ENCODE measurements around the gene EIPR1. TPM values are rescaled to one million over a fixed set of nuclear protein-coding genes. Genes with fewer than 3 reads are reported as not detected.

Gene EIPR1
- total RNA-seq, 1 experiment from 2014 or later: 40.4 TPM

DNA sequence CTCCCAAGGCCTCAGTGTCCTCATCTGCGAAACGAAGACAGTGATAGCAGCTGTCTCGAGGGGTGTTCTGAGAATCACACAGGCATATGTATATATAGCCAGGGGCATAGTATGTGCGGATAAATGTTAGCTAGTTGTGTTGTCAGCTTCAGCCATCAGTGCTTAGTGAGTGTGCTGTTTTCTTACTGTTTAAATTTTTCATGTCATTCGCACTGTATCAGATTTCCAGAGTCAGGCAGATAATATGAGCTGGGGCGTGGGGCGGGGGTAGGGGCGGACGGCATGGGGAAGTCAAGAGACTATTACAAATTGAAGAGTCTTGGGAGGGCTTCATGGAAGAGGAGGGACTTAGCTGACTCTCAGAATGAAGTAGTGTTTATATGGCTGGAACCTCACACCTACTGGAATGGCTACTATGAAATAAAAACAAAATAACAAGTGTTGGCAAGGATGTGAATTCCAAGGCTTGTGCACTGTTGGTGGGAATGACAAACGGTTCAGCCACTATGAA lies 8.9 kb upstream of the EIPR1 start:
- H3K4me3 ChIP-seq: no peak overlapping the region
- H3F3A ChIP-seq (ENCODE audit: insufficient read depth, low read depth): 0 out of 2 replicates have a peak, but pooled peaks cover 4% of the 10 kb centered on the region
- no peaks in the 10 kb centered on the region for H3K27me3 ChIP-seq (ENCODE audit: insufficient read depth, low read depth)
- no peaks in the 10 kb centered on the region for H3K9me2 ChIP-seq (ENCODE audit: insufficient read depth)
- H3K4me2 ChIP-seq: no peak overlapping the region
- intact Hi-C loops (cut with micrococcal nuclease; ENCODE audit: unreplicated experiment): no loop called here
- TF ChIP-seq, protein P1, sequence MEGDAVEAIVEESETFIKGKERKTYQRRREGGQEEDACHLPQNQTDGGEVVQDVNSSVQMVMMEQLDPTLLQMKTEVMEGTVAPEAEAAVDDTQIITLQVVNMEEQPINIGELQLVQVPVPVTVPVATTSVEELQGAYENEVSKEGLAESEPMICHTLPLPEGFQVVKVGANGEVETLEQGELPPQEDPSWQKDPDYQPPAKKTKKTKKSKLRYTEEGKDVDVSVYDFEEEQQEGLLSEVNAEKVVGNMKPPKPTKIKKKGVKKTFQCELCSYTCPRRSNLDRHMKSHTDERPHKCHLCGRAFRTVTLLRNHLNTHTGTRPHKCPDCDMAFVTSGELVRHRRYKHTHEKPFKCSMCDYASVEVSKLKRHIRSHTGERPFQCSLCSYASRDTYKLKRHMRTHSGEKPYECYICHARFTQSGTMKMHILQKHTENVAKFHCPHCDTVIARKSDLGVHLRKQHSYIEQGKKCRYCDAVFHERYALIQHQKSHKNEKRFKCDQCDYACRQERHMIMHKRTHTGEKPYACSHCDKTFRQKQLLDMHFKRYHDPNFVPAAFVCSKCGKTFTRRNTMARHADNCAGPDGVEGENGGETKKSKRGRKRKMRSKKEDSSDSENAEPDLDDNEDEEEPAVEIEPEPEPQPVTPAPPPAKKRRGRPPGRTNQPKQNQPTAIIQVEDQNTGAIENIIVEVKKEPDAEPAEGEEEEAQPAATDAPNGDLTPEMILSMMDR (conservative IDR thresholded peaks at IDR 0.05): no peak
- TF ChIP-seq EZH2 (IDR thresholded peaks at IDR 0.05; ENCODE audit: low read depth): no peak
- no peaks in the 10 kb centered on the region for H3K9me3 ChIP-seq (ENCODE audit: insufficient read depth, low read depth)
- H3K27ac ChIP-seq: no peak overlapping the region
- BruUV-seq (replicated peaks): no TSS peak
- no peak overlapping the region for H2AFZ ChIP-seq
- ChIA-PET POLR2A (ENCODE audit: unreplicated experiment) (no interaction called here), CTCF (interaction anchor here (0.7 kb wide), 1 partner anchor 1500 kb away, joined by 13 read pairs; no protein-coding TSS in a partner anchor)
- DNase-seq: no peak
- H4K20me1 ChIP-seq (ENCODE audit: insufficient read depth): peaks cover 41% of the 10 kb centered on the region
- no peaks in the 10 kb centered on the region for H3K4me1 ChIP-seq (replicated peaks; ENCODE audit: insufficient read depth)
- H3K36me3 ChIP-seq (ENCODE audit: low read depth): peaks cover 32% of the 10 kb centered on the region
- H3K79me2 ChIP-seq (ENCODE audit: low read depth): peaks cover 33% of the 10 kb centered on the region

DNA sequence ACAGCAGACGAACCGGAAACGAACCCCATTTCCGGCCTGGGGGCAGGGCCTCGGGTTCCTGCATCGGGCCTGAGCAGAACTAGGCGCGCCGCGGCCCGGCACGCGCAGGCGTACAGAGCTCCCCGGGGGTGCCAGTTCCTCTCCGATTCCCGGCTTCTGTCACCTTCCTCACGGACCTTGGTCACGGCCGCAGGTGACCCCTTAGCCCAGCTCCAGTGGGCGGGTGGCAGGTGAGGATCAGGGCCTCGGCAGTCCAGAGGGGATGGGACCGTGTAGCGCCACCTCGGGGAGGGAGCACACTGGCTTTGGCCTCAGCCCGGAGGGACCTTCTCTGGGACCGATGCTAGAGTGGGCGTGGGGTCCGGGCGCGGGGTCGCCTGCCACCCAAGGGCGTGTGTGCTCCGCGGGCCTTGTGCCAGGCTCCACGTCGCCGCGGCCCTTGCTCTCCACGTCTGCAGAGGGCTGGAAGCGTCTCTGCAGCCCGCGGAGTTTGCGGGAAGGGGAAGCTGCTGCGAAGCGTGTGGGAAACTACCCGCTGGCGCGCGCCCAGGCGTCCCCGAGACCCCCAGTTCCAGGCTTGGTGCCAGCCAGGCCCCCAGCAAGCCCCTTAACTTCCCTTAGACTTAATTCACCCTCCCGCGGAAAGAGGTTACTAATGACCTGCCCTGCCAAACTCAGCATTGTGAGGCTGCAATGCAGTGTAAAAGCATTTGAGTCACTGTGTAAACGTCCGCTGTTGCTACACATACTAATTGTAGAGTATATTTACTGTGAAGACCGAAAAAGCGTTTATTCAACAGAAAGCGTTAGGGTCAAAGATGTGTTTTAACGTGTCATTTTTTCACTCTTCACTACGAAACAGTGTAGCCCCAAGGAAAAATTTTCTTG lies 2.3 kb upstream of the EIPR1 start, which contains the start of gene TRAPPC12:
TSS of gene TRAPPC12 (plus strand) at position 48 of the 888 bp plus-strand sequence. CDS start 7,930 bp downstream, outside the sequence.
- intact Hi-C loops (cut with micrococcal nuclease; ENCODE audit: unreplicated experiment): loop anchor here (1.0 to 5.0 kb wide), 3 partner anchors 137 to 198 kb away; partner anchors contain the start of genes ADI1 and RPS7
- ChIA-PET POLR2A (ENCODE audit: unreplicated experiment) (interaction anchor here (0.6 kb wide), 1 partner anchor 71 kb away, joined by 4 read pairs; no protein-coding TSS in a partner anchor), CTCF (interaction anchor here (0.6 kb wide), 1 partner anchor 50 kb away, joined by 3 read pairs; no protein-coding TSS in a partner anchor)
- H3K4me2 ChIP-seq: peak within 1 kb of the TSS; percentile 97
- peak; percentile 88 to 93 for DNase-seq
- peak within 1 kb of the TSS; percentile 85 for H3K4me3 ChIP-seq
- H3F3A ChIP-seq (ENCODE audit: insufficient read depth, low read depth): peaks cover 21% of the 10 kb centered on the region
- no peaks in the 10 kb centered on the region for H3K27me3 ChIP-seq (ENCODE audit: insufficient read depth, low read depth)
- peaks cover 30% of the 10 kb centered on the region for H3K4me1 ChIP-seq (replicated peaks; ENCODE audit: insufficient read depth)
- TSS peak; percentile 52 for BruUV-seq (replicated peaks)
- peak within 1 kb of the TSS; percentile 92 for H2AFZ ChIP-seq
- no peaks in the 10 kb centered on the region for H3K9me3 ChIP-seq (ENCODE audit: insufficient read depth, low read depth)
- H3K79me2 ChIP-seq (ENCODE audit: low read depth): peaks cover 72% of the 10 kb centered on the region
- H3K9me2 ChIP-seq (ENCODE audit: insufficient read depth): no peaks in the 10 kb centered on the region
- H3K36me3 ChIP-seq (ENCODE audit: low read depth): peaks cover 14% of the 10 kb centered on the region; the same call in 1 of the 2 replicates
- TF ChIP-seq EZH2 (IDR thresholded peaks at IDR 0.05; ENCODE audit: low read depth): no peak
- TF ChIP-seq, protein P1 (conservative IDR thresholded peaks at IDR 0.05): peak; percentile 51; the same call in 1 of the 2 replicates
- peak within 1 kb of the TSS; percentile 80 for H3K27ac ChIP-seq
- H4K20me1 ChIP-seq (ENCODE audit: insufficient read depth): peaks cover 6% of the 10 kb centered on the region; the same call in 1 of the 2 replicates

DNA sequence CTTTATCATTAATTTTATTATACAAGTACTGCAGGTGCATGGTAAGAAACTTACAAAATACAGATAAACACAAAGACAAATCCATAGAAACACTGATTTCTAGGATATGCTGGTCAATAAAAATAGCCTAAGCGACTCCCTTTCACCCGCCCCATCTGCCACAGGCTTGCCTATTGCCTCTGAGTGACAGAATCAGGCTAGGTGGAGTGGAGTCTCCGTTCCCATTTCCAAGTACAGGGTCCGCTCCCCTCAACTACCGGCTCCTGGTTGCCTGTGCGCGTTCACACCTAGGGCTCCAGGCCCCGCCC lies 1.7 kb upstream of the EIPR1 start:
- POLR2A ChIA-PET (ENCODE audit: unreplicated experiment): interaction anchor here (0.6 kb wide), 1 partner anchor 72 kb away, joined by 4 read pairs; no protein-coding TSS in a partner anchor
- peak overlapping the region; percentile 80 for H3K27ac ChIP-seq

More for the DNA sequence above, 1.7 kb upstream of the EIPR1 start:
- peaks cover 10% of the 10 kb centered on the region; the same call in 1 of the 2 replicates for H3K36me3 ChIP-seq (ENCODE audit: low read depth)
- H3K9me2 ChIP-seq (ENCODE audit: insufficient read depth): no peaks in the 10 kb centered on the region
- H3K27me3 ChIP-seq (ENCODE audit: insufficient read depth, low read depth): no peaks in the 10 kb centered on the region
- peak overlapping the region; percentile 97 for H3K4me2 ChIP-seq
- CTCF ChIA-PET: interaction anchor here (0.6 kb wide), 1 partner anchor 50 kb away, joined by 3 read pairs; no protein-coding TSS in a partner anchor
- peak overlapping the region; percentile 92 for H2AFZ ChIP-seq
- H3F3A ChIP-seq (ENCODE audit: insufficient read depth, low read depth): peaks cover 21% of the 10 kb centered on the region
- peak overlapping the region; percentile 85 for H3K4me3 ChIP-seq
- H3K4me1 ChIP-seq (replicated peaks; ENCODE audit: insufficient read depth): peaks cover 30% of the 10 kb centered on the region
- H3K79me2 ChIP-seq (ENCODE audit: low read depth): peaks cover 67% of the 10 kb centered on the region
- BruUV-seq (replicated peaks): no TSS peak
- no peaks in the 10 kb centered on the region for H3K9me3 ChIP-seq (ENCODE audit: insufficient read depth, low read depth)
- DNase-seq: no peak
- TF ChIP-seq, protein P1 (conservative IDR thresholded peaks at IDR 0.05): no peak
- TF ChIP-seq EZH2 (IDR thresholded peaks at IDR 0.05; ENCODE audit: low read depth): no peak
- intact Hi-C loops (cut with micrococcal nuclease; ENCODE audit: unreplicated experiment): loop anchor here (2.0 kb wide), 1 partner anchor 196 kb away; the partner anchor contains the start of gene RPS7
- 0 out of 2 replicates have a peak, but pooled peaks cover under 1% of the 10 kb centered on the region for H4K20me1 ChIP-seq (ENCODE audit: insufficient read depth)
